PFSK-1 (cell line): ENCODE results near the gene LRMDA.

ENCODE experiments used
- POLR2AphosphoS5 ChIP-seq: IDR thresholded peaks from 2 replicates; pipeline ENCODE4 v1.6.1; 2012; ENCODE audit warnings: low read depth, mild to moderate bottlenecking, control low read depth, low read length, moderate library complexity
- REST ChIP-seq, 2 experiments: IDR thresholded peaks; 2 replicates each; pipeline versions ENCODE4 v1.6.1 to v1.8.0; 2011 to 2012; ENCODE audit warnings: low read depth in 2 of 2, low read length in 2 of 2, control low read depth in 1 of 2, inconsistent platforms in 1 of 2, mild to moderate bottlenecking in 1 of 2, moderate library complexity in 1 of 2; ENCODE audit not compliant: insufficient read depth in 1 of 2
- SIN3A ChIP-seq: IDR thresholded peaks from 2 replicates; pipeline ENCODE4 v1.6.1; 2012; ENCODE audit warnings: mild to moderate bottlenecking, low read length, moderate library complexity, borderline replicate concordance; ENCODE audit not compliant: insufficient read depth
- TAF1 ChIP-seq: IDR thresholded peaks from 2 replicates; pipeline ENCODE4 v1.6.1; 2012; ENCODE audit warnings: low read length, control low read depth, borderline replicate concordance; ENCODE audit not compliant: insufficient read depth

- TF ChIP-seq REST (IDR thresholded peaks at IDR 0.05; ENCODE audit: insufficient read depth in 1 of 2, low read depth in 2 of 2, low read length in 2 of 2) (no peak), TAF1 (no peak), SIN3A (no peak), POLR2AphosphoS5 (no peak)
Measured at GRCh38 chr10:75598998-75599397, 167.6 kb downstream of the LRMDA start.
